ENCODE measurements around the gene SOX18. TPM values are rescaled to one million over a fixed set of nuclear protein-coding genes. Genes with fewer than 3 reads are reported as not detected.

Gene SOX18
- total and polyA plus RNA-seq, 2 of the 13 experiments (the other 11 are each of a cell fraction or from before 2014, with no cell fraction given), result 1.6 to 1.9 TPM

DNA sequence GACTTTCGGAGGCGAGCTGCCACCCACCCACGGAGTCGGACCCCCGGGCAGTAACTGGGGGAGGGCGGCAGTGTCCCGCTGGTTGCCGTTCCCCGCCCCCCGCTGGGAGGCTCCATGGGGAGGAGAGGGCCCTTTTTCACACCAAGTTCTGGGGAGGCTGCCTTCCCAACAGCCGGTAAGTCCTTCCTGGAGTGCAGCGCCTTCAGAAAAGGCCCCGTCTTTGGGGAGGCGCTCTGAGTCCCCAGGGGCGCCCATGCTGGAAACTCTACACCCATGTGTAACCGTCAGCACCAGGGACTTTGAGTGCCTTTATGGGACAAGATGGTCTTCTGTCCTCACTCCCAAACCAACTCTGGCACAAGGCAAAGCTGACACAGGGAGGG, 430 bp upstream of the SOX18 start (continued):
- no peak for TF ChIP-seq TOPORS (CRISPR knock-in tag; IDR thresholded peaks at IDR 0.05)
- TF ChIP-seq ZNF883 (CRISPR knock-in tag; IDR thresholded peaks at IDR 0.05; ENCODE audit: not compliant biosample characterization), result no peak
- TF ChIP-seq MTERF4 (CRISPR knock-in tag; IDR thresholded peaks at IDR 0.05), result peak; percentile 97
- no peak for TF ChIP-seq ZNF790 (CRISPR knock-in tag; IDR thresholded peaks at IDR 0.05; ENCODE audit: borderline replicate concordance)
- peak; percentile 64; the same call in 1 of the 2 replicates for TF ChIP-seq SIN3A (IDR thresholded peaks at IDR 0.05; ENCODE audit: borderline replicate concordance, low read depth, low read length)
- TF ChIP-seq ZBTB7A (CRISPR knock-in tag; IDR thresholded peaks at IDR 0.05), result no peak
- TF ChIP-seq SETDB1 (CRISPR knock-in tag; IDR thresholded peaks at IDR 0.05; ENCODE audit: borderline replicate concordance), result no peak
- TF ChIP-seq TFDP1 (CRISPR knock-in tag; IDR thresholded peaks at IDR 0.05; ENCODE audit: borderline replicate concordance), result no peak; the same call in 1 of the 2 replicates
- no peak for TF ChIP-seq SALL2 (CRISPR knock-in tag; IDR thresholded peaks at IDR 0.05)
- TF ChIP-seq ZNF597 (CRISPR knock-in tag; IDR thresholded peaks at IDR 0.05), result no peak
- peak; percentile 87 for TF ChIP-seq ZNF343 (CRISPR knock-in tag; IDR thresholded peaks at IDR 0.05)
- TF ChIP-seq ZNF333 (CRISPR knock-in tag; IDR thresholded peaks at IDR 0.05; ENCODE audit: borderline replicate concordance), result 0 out of 2 replicates have a peak, but pooled peaks have one; percentile 36
- TF ChIP-seq ARID4A (CRISPR knock-in tag; IDR thresholded peaks at IDR 0.05; ENCODE audit: borderline replicate concordance), result no peak

Measured in HepG2 (cell line).